SK-N-SH treated with all-trans-retinoic acid at 6 μM for 48 hours (cell line): ENCODE data around the gene TNFRSF1A.

Experiments used
- ESRRG ChIP-seq: fragments of 250-450 bp; sonication (Bioruptor Pico); IDR thresholded peaks from 2 replicates; pipeline ENCODE4 v1.6.1; 2021; ENCODE audit warnings: mild to moderate bottlenecking
- RARB ChIP-seq: fragments of 250-450 bp; sonication (Bioruptor Pico); IDR thresholded peaks from 2 replicates; pipeline ENCODE4 v1.8.0; 2021; ENCODE audit warnings: mild to moderate bottlenecking, moderate library complexity
- TCF4 ChIP-seq: fragments of 250-450 bp; sonication (Bioruptor Pico); IDR thresholded peaks from 2 replicates; pipeline ENCODE4 v1.8.0; 2021; ENCODE audit warnings: mild to moderate bottlenecking, moderate library complexity, borderline replicate concordance
- TSHZ2 ChIP-seq: fragments of 250-450 bp; sonication (Bioruptor Pico); IDR thresholded peaks from 2 replicates; pipeline ENCODE4 v1.5.0; 2020; ENCODE audit warnings: mild to moderate bottlenecking, moderate library complexity

DNA sequence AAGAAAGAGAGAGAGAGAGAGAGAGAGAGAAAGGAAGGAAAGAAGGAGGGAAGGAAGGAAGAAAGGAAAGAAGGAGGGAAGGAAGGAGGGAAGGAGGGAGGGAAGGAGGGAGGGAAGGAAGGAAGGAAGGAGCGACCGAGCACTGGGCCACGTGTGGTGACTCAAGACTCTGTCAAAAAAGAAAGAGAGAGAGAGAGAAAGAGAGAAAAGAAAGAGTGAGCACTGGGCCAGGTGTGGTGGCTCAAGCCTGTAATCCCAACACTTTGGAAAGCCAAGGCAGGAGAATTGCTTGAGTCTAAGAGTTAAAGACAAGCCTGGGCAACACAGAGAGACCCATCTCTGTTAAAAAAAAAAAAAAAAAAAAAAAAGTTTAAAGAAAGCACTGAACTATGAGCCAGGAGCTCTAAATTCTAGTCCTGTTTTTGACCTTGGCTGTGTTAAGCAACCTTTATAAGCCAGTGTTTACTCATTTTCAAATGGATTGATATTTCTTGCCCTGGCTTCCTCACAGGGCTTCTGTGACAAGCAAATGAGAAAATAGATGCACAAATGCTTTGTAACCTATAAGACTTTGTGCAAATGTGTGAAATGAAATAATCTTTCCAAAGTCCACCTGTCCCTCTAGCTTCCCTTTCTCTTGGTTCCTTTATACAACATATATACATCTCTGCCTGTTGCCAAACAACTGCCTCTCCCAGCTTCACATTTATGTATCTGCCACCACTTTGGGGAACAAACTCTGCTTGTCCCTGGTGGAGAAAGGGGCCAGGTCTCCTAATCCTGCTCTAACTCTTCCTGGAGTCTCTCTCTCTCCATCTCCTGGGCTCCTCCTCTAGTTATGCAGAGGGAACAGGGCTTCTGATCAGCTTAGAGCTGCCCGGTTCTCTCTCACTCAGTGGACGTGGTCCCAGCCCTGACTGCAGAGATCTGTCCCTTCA lies 47.5 kb downstream of the TNFRSF1A start:
- TF ChIP-seq TCF4 (CRISPR knock-in tag) (no peak), TSHZ2 (no peak), ESRRG (CRISPR knock-in tag) (no peak), RARB (CRISPR knock-in tag) (no peak)
